Ishikawa (cell line): ENCODE measurements around the gene SEPTIN5.

Source experiments
- CEBPB ChIP-seq: IDR thresholded peaks from 2 replicates; pipeline ENCODE4 v1.6.1; 2012
- CREB1 ChIP-seq: IDR thresholded peaks from 2 replicates; pipeline ENCODE4 v1.6.1; 2012; ENCODE audit warnings: low read depth
- EGR1 ChIP-seq: IDR thresholded peaks from 2 replicates; pipeline ENCODE4 v1.6.1; 2012
- EP300 ChIP-seq: IDR thresholded peaks from 2 replicates; pipeline ENCODE4 v1.6.1; 2012; ENCODE audit warnings: borderline replicate concordance
- FOXM1 ChIP-seq: IDR thresholded peaks from 2 replicates; pipeline ENCODE4 v1.6.1; 2012; ENCODE audit warnings: low read depth, borderline replicate concordance
- MAX ChIP-seq: IDR thresholded peaks from 2 replicates; pipeline ENCODE4 v1.6.1; 2012
- NFIC ChIP-seq: IDR thresholded peaks from 2 replicates; pipeline ENCODE4 v1.6.1; 2012
- RAD21 ChIP-seq: IDR thresholded peaks from 2 replicates; pipeline ENCODE4 v1.6.1; 2012; ENCODE audit warnings: low read depth
- REST ChIP-seq: IDR thresholded peaks from 2 replicates; pipeline ENCODE4 v1.6.1; 2012; ENCODE audit warnings: low read depth, mild to moderate bottlenecking
- TAF1 ChIP-seq: IDR thresholded peaks from 2 replicates; pipeline ENCODE4 v1.6.1; 2012; ENCODE audit warnings: low read depth, mild to moderate bottlenecking
- TCF12 ChIP-seq: IDR thresholded peaks from 2 replicates; pipeline ENCODE4 v1.6.1; 2012; ENCODE audit warnings: low read depth
- TEAD4 ChIP-seq: IDR thresholded peaks from 2 replicates; pipeline ENCODE4 v1.6.1; 2012
- USF1 ChIP-seq: IDR thresholded peaks from 2 replicates; pipeline ENCODE4 v1.6.1; 2012
- YY1 ChIP-seq: IDR thresholded peaks from 2 replicates; pipeline ENCODE4 v1.6.1; 2012; ENCODE audit warnings: low read depth
- ZBTB7A ChIP-seq: IDR thresholded peaks from 2 replicates; pipeline ENCODE4 v1.6.1; 2012; ENCODE audit warnings: low read depth

The SEPTIN5 gene

GRCh38 chr22:19737846-19738663, 23.8 kb downstream of the SEPTIN5 start:
- TF ChIP-seq ZBTB7A (no peak), FOXM1 (no peak), YY1 (no peak), CREB1 (no peak), RAD21 (no peak), USF1 (no peak), TAF1 (no peak), TEAD4 (no peak), EP300 (no peak), REST (no peak), EGR1 (no peak), MAX (no peak), CEBPB (no peak), TCF12 (no peak), NFIC (no peak)

- TF ChIP-seq TAF1 = no peak
- TF ChIP-seq ZBTB7A = peak; percentile 47; the same call in 1 of the 2 replicates
Measured at GRCh38 chr22:19738664-19739447, 24.6 kb downstream of the SEPTIN5 start.

GRCh38 chr22:19739448-19739895, 25.2 kb downstream of the SEPTIN5 start:
- no peak for TF ChIP-seq CREB1

- no peak for TF ChIP-seq RAD21
- no peak for TF ChIP-seq EGR1
- TF ChIP-seq EP300 = no peak
- TF ChIP-seq YY1 = no peak
- no peak for TF ChIP-seq CREB1
- TF ChIP-seq NFIC = no peak
- TF ChIP-seq FOXM1 = no peak
- no peak for TF ChIP-seq ZBTB7A
- no peak for TF ChIP-seq REST
- no peak for TF ChIP-seq TAF1
- TF ChIP-seq TCF12 = no peak
Measured at GRCh38 chr22:19739911-19740449, 25.7 kb downstream of the SEPTIN5 start.

- TF ChIP-seq REST = no peak
- no peak for TF ChIP-seq ZBTB7A
- no peak for TF ChIP-seq CREB1
- TF ChIP-seq RAD21 = no peak
- no peak for TF ChIP-seq EP300
- no peak for TF ChIP-seq USF1
- no peak for TF ChIP-seq TEAD4
- TF ChIP-seq NFIC = no peak
- TF ChIP-seq YY1 = no peak
- no peak for TF ChIP-seq FOXM1
- no peak for TF ChIP-seq CEBPB
- TF ChIP-seq TCF12 = no peak
- no peak for TF ChIP-seq MAX
- TF ChIP-seq EGR1 = no peak
- no peak for TF ChIP-seq TAF1
Measured at GRCh38 chr22:19740586-19740985, 26.3 kb downstream of the SEPTIN5 start.
